Measurements from ENCODE around the gene SLC22A23. TPM values are rescaled to one million over a fixed set of nuclear protein-coding genes. Genes with fewer than 3 reads are reported as not detected.

Gene SLC22A23
- total RNA-seq, 3 donors from 2014 or later = 61.5 to 160 (median 74.7) TPM

GRCh38 chr6:3454273-3455010 is 2.4 kb downstream of the SLC22A23 start:
- no peaks in the 10 kb centered on the region for H3K36me3 ChIP-seq (ENCODE audit: low read depth)
- intact Hi-C loops (cut with DNase I, micrococcal nuclease) = no loop called here
- ATAC-seq = no peak
- no peak overlapping the region for H3K4me3 ChIP-seq
- TF ChIP-seq CTCF (IDR thresholded peaks at IDR 0.05) = no peak
- no peaks in the 10 kb centered on the region for H3K4me1 ChIP-seq (ENCODE audit: low read depth)
- no peaks in the 10 kb centered on the region for H3K9me3 ChIP-seq
- no peak for DNase-seq

GRCh38 chr6:3453413-3454272 is 3.2 kb downstream of the SLC22A23 start:
- Histone ChIP-seq H3K9me3 (no peaks in the 10 kb centered on the region), H3K4me1 (ENCODE audit: low read depth) (no peaks in the 10 kb centered on the region), H3K36me3 (ENCODE audit: low read depth) (no peaks in the 10 kb centered on the region), H3K4me3 (no peak overlapping the region)
- intact Hi-C loops (cut with DNase I, micrococcal nuclease) = no loop called here
- ATAC-seq (no peak), DNase-seq (no peak)
- no peak for TF ChIP-seq CTCF (IDR thresholded peaks at IDR 0.05)

- DNase-seq (no peak), ATAC-seq (no peak)
- Histone ChIP-seq H3K9me3 (no peaks in the 10 kb centered on the region), H3K4me1 (ENCODE audit: low read depth) (peaks cover 3% of the 10 kb centered on the region), H3K36me3 (ENCODE audit: low read depth) (no peaks in the 10 kb centered on the region), H3K4me3 (no peak overlapping the region)
- TF ChIP-seq CTCF (IDR thresholded peaks at IDR 0.05) = no peak
- intact Hi-C loops (cut with DNase I, micrococcal nuclease) = no loop called here
These were observed 5.4 kb downstream of the SLC22A23 start for GRCh38 chr6:3451498-3451897.

GRCh38 chr6:3450888-3451287 is 6.0 kb downstream of the SLC22A23 start:
- H3K4me3 ChIP-seq = no peak overlapping the region
- no peak for ATAC-seq
- H3K9me3 ChIP-seq = no peaks in the 10 kb centered on the region
- peaks cover 5% of the 10 kb centered on the region for H3K4me1 ChIP-seq (ENCODE audit: low read depth)
- no peaks in the 10 kb centered on the region for H3K36me3 ChIP-seq (ENCODE audit: low read depth)
- TF ChIP-seq CTCF (IDR thresholded peaks at IDR 0.05) = no peak
- DNase-seq = no peak
- intact Hi-C loops (cut with DNase I, micrococcal nuclease) = no loop called here

- Histone ChIP-seq H3K4me3 (no peak overlapping the region), H3K36me3 (ENCODE audit: low read depth) (no peaks in the 10 kb centered on the region), H3K9me3 (no peaks in the 10 kb centered on the region), H3K4me1 (ENCODE audit: low read depth) (peaks cover 7% of the 10 kb centered on the region)
- intact Hi-C loops (cut with DNase I, micrococcal nuclease) = no loop called here
- TF ChIP-seq CTCF (IDR thresholded peaks at IDR 0.05) = no peak
- DNase-seq (no peak), ATAC-seq (no peak)
These were observed 7.0 kb downstream of the SLC22A23 start for GRCh38 chr6:3449750-3450305.

Measured in mucosa of descending colon (tissue), 3 donors.